Right lung (tissue), 10 donors: ENCODE results near the gene OR14I1. TPM values are rescaled to one million over a fixed set of nuclear protein-coding genes. Genes with fewer than 3 reads are reported as not detected.

Experiments
- DNase-seq, 2 donors: peaks; one replicate each; pipeline ENCODE4 v3.0.0-alpha.2; 2013
- long read RNA-seq, 8 donors: transcript quantifications; one replicate each; lab custom pipeline, GENCODE V29; 2026
- polyA plus RNA-seq, 5 donors: library from polyadenylated mRNA; unstranded; fragments of 120-200 nt; gene quantifications; one replicate each; pipeline versions ENCODE4 v1.2.1 to v1.2.3, GENCODE V29; 2013; ENCODE audit warnings: inconsistent platforms in 1 of 5, low replicate concordance in 1 of 5; ENCODE audit not compliant: insufficient read length in 5 of 5, insufficient read depth in 1 of 5

OR14I1 gene
- polyA plus RNA-seq = not detected
- long read RNA-seq, donor 1 = 0 reads
- long read RNA-seq, donor 2 = 0 reads
- long read RNA-seq, donor 3 = 0 reads
- long read RNA-seq, donor 4 = 0 reads
- long read RNA-seq, donor 5 = 0 reads
- long read RNA-seq, donor 6 = 0 reads
- long read RNA-seq, donor 7 = 0 reads
- long read RNA-seq, donor 8 = 0 reads

GRCh38 chr1:248702714-248703113, at the start of gene OR14I1:
TSS of gene OR14I1 (minus strand) at chr1:248702766.
- DNase-seq = no peak

- DNase-seq = no peak
Measured at GRCh38 chr1:248751635-248752034, 49.1 kb upstream of the OR14I1 start.

GRCh38 chr1:248751142-248751541, 48.6 kb upstream of the OR14I1 start:
- no peak for DNase-seq

GRCh38 chr1:248750496-248750895, 47.9 kb upstream of the OR14I1 start:
- DNase-seq = no peak

- DNase-seq = no peak
Measured at GRCh38 chr1:248748211-248748610, 45.6 kb upstream of the OR14I1 start.

- DNase-seq = no peak
Measured at GRCh38 chr1:248740876-248741275, 38.3 kb upstream of the OR14I1 start.

GRCh38 chr1:248739572-248740205, 37.1 kb upstream of the OR14I1 start:
- no peak for DNase-seq

GRCh38 chr1:248737457-248737856, 34.9 kb upstream of the OR14I1 start:
- no peak for DNase-seq

GRCh38 chr1:248736977-248737376, 34.4 kb upstream of the OR14I1 start:
- DNase-seq = no peak

- DNase-seq = no peak
Measured at GRCh38 chr1:248733566-248733965, 31.0 kb upstream of the OR14I1 start.

- no peak for DNase-seq
Measured at GRCh38 chr1:248730507-248731335, 28.2 kb upstream of the OR14I1 start.

GRCh38 chr1:248714248-248714647, 11.7 kb upstream of the OR14I1 start:
- DNase-seq = no peak

- no peak for DNase-seq
Measured at GRCh38 chr1:248710305-248710900, 7.8 kb upstream of the OR14I1 start.

GRCh38 chr1:248704606-248705005, 2.0 kb upstream of the OR14I1 start:
- DNase-seq = no peak

GRCh38 chr1:248703674-248704073, 1.1 kb upstream of the OR14I1 start:
- no peak for DNase-seq

- DNase-seq = no peak
Measured at GRCh38 chr1:248699099-248699498, 3.5 kb downstream of the OR14I1 start.

GRCh38 chr1:248697907-248698306, 4.7 kb downstream of the OR14I1 start:
- no peak for DNase-seq

GRCh38 chr1:248696774-248697173, 5.8 kb downstream of the OR14I1 start:
- no peak for DNase-seq

GRCh38 chr1:248696261-248696660, 6.3 kb downstream of the OR14I1 start:
- DNase-seq = no peak

- no peak for DNase-seq
Measured at GRCh38 chr1:248695451-248696132, 7.0 kb downstream of the OR14I1 start.

- no peak for DNase-seq
Measured at GRCh38 chr1:248691567-248692155, 10.9 kb downstream of the OR14I1 start.
